ENCODE measurements around the gene ZNF205.

- TF ChIP-seq CTCF (IDR thresholded peaks at IDR 0.05), result no peak
- TF ChIP-seq POLR2AphosphoS5 (IDR thresholded peaks at IDR 0.05; ENCODE audit: low read depth, low read length), result no peak
- TF ChIP-seq FOXM1 (IDR thresholded peaks at IDR 0.05; ENCODE audit: low read depth), result no peak
- no peak for TF ChIP-seq EZH2phosphoT487 (IDR thresholded peaks at IDR 0.05; ENCODE audit: borderline replicate concordance, low read depth)
- TF ChIP-seq SIN3A (IDR thresholded peaks at IDR 0.05; ENCODE audit: borderline replicate concordance, low read depth, low read length), result 0 out of 2 replicates have a peak, but pooled peaks have one; percentile 2
- TF ChIP-seq JUND (IDR thresholded peaks at IDR 0.05), result no peak
- TF ChIP-seq SMC3 (IDR thresholded peaks at IDR 0.05; ENCODE audit: low read depth, low read length), result no peak
- no peak for TF ChIP-seq USF1 (IDR thresholded peaks at IDR 0.05; ENCODE audit: borderline replicate concordance, low read depth)
- TF ChIP-seq, protein P1, sequence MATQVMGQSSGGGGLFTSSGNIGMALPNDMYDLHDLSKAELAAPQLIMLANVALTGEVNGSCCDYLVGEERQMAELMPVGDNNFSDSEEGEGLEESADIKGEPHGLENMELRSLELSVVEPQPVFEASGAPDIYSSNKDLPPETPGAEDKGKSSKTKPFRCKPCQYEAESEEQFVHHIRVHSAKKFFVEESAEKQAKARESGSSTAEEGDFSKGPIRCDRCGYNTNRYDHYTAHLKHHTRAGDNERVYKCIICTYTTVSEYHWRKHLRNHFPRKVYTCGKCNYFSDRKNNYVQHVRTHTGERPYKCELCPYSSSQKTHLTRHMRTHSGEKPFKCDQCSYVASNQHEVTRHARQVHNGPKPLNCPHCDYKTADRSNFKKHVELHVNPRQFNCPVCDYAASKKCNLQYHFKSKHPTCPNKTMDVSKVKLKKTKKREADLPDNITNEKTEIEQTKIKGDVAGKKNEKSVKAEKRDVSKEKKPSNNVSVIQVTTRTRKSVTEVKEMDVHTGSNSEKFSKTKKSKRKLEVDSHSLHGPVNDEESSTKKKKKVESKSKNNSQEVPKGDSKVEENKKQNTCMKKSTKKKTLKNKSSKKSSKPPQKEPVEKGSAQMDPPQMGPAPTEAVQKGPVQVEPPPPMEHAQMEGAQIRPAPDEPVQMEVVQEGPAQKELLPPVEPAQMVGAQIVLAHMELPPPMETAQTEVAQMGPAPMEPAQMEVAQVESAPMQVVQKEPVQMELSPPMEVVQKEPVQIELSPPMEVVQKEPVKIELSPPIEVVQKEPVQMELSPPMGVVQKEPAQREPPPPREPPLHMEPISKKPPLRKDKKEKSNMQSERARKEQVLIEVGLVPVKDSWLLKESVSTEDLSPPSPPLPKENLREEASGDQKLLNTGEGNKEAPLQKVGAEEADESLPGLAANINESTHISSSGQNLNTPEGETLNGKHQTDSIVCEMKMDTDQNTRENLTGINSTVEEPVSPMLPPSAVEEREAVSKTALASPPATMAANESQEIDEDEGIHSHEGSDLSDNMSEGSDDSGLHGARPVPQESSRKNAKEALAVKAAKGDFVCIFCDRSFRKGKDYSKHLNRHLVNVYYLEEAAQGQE (IDR thresholded peaks at IDR 0.05; ENCODE audit: low read depth, low read length), result no peak
- no peak for TF ChIP-seq MXI1 (IDR thresholded peaks at IDR 0.05; ENCODE audit: low read depth, low read length)
- TF ChIP-seq EP300 (IDR thresholded peaks at IDR 0.05; ENCODE audit: borderline replicate concordance in 1 of 2, low read depth in 1 of 2, low read length in 1 of 2), result no peak
- TF ChIP-seq YY1 (IDR thresholded peaks at IDR 0.05; ENCODE audit: low read depth), result no peak; the same call in 1 of the 2 replicates
Observed at GRCh38 chr16:3152991-3153368, 40.6 kb downstream of the ZNF205 start.

All from SK-N-SH (cell line).